NCI-H345 treated with DMSO at 0.1 percent for 48 hours (cell line): Measurements from ENCODE around the gene CAPN15.
"Not testable (repeated sequence)": the region's sequence is repeated elsewhere in the genome, so short reads cannot be mapped to it uniquely, and the experiment has no call there.

Experiments used
- DNase-seq: peaks from one replicate; lab custom pipeline; 2025; ENCODE audit not compliant: unreplicated experiment; lab: John Stamatoyannopoulos, UW

CAPN15 gene

GRCh38 chr16:589658-590187, 62.2 kb downstream of the CAPN15 start, which contains the start of gene RAB40C:
Gene RAB40C, plus strand, starts transcription at chr16:590066. Its CDS starts 226 bp downstream, at chr16:590292.
- peak; percentile 81 for DNase-seq

- no peak for DNase-seq
Observed at GRCh38 chr16:590188-590814, 62.8 kb downstream of the CAPN15 start.

- no peak for DNase-seq
Observed at GRCh38 chr16:590815-591200, 63.3 kb downstream of the CAPN15 start.

GRCh38 chr16:591231-591630, 63.7 kb downstream of the CAPN15 start:
- DNase-seq: no peak

- DNase-seq: no peak
Observed at GRCh38 chr16:591892-592517, 64.5 kb downstream of the CAPN15 start.

GRCh38 chr16:592518-593306, 65.2 kb downstream of the CAPN15 start:
- peak; percentile 81 for DNase-seq

DNA sequence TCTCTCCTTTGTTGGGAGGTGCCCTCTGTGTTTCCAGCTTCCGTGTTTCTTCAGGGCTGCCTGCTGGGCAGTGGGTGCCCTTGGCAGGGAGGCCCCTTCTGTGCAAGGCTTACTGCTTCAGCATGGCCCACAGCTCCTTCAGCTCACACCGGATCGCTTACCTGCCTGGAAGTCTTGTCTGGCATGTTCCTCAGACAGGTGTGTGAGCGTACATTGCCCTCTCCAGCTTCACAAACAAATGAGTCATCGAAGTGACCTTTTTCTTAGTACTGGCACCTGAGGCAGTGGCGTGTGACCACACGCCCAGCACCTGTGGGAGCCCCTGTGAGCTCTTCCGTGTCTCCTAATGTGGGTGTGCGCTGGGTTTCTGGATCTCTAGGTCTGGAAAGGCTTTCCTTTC, 65.9 kb downstream of the CAPN15 start:
- DNase-seq: peak; percentile 27

DNA sequence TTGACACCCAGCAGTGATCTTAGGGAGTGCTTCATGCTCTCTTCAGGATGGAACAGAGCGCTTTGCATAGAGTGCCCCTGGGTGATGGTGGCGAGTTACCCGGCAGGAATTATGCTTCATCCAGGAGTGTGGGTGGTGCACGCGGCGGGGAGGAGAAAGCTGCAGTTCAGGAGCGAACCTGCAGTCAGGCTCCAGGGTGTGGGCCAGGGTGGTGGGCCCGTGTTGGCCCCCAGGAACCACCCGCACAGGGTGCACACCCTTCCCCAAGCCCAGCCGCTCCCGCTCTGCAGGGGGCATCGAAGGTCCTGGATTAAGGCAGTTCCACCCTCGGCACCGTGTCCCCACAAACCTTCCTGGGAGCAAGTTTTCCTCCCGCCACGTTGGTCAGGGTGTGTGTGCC, 66.3 kb downstream of the CAPN15 start:
- no peak for DNase-seq

DNA sequence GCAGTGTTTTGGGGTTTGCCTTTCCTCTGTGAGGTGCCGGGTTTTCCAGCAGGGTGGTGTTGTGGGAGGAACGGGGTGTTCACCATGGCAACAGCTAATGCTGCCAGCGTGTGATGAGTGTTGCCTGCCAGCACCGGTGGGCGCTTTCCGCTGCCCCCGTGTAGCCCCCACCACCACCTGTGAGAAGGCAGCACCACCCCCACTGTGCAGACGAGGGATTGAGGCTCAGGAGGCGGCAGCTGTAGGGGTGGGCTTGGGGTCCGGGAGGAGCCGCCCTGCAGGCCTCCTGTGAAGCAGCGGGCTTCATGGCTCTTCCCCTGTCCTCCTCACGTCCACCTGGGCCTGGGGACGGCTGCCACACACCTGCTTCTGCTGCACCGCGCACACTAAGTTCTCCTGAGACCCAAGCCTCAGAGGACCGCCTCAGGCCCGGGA, 67.6 kb downstream of the CAPN15 start:
- no peak for DNase-seq

DNA sequence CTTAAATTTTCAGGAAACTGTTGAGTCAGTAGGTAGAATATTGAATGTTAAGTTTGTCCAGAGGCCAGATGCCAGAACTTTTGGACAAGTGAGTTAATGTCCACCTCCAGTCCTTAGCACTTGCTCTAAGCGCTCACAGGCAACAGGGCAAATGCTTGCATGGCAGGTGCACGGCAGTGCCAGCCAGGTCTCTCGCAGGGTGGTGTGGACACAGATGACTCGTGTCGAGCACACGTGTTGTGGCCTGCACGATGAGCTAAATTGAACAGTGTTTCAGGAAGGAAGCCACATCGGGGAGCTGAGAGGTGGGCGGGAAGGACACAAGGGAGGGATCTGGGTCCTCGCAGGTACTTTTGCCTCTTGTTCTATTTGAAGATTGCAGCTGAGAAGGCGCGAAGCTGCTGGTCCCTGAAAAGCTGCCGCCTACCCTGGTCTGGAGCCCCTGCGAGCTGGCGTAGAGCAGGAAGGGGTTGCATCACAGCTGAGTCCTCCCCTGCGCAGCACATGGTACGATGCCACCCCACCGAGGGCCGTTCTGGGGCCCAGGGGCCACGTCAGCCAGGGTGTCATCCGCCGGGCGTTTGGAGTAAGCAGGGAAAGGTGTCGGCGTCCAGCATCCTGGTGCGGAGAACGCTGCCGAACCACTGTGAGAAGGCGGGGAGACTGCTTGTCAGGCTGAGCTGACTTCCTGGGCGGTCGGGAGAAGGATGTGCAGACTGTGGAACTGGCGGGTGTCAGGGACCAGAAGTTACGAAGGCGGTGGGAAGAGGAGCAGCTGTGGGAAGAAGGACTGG, 68.6 kb downstream of the CAPN15 start:
- no peak for DNase-seq

DNA sequence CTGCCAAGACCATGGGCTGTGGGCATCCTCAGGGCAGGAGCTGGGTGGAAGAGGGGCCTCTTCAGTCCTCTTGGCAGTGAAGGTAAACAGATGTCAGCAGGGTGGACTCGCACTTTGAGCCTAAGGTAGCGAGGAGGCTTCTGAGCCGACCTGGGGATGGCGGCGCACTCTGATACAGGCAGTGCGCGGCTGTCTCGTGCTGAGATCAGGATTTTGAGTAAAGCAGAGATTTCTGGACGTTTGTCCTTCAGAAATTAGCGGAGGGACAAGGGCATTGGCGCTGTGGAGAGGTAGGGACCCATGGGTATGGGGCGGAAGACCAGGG, 69.2 kb downstream of the CAPN15 start:
- DNase-seq: no peak

DNA sequence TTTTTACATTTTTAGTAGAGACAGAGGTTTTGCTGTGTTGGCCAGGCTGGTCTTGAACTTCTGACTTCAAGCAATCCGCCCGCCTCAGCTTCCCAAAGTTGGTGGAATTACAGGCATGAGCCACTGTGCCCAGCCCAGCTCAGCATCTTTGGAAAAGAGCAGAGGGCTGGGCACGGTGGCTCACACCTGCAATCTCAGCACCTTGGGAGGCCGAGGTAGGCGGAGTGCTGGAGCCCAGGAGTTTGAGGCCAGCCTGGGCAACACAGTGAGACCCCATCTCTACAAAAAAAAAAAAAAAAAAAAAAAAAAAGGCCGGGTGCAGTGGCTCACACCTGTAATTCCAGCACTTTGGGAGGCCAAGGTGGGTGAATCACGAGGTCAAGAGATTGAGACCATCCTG, 70.1 kb downstream of the CAPN15 start:
- not testable (repeated sequence) for DNase-seq

DNA sequence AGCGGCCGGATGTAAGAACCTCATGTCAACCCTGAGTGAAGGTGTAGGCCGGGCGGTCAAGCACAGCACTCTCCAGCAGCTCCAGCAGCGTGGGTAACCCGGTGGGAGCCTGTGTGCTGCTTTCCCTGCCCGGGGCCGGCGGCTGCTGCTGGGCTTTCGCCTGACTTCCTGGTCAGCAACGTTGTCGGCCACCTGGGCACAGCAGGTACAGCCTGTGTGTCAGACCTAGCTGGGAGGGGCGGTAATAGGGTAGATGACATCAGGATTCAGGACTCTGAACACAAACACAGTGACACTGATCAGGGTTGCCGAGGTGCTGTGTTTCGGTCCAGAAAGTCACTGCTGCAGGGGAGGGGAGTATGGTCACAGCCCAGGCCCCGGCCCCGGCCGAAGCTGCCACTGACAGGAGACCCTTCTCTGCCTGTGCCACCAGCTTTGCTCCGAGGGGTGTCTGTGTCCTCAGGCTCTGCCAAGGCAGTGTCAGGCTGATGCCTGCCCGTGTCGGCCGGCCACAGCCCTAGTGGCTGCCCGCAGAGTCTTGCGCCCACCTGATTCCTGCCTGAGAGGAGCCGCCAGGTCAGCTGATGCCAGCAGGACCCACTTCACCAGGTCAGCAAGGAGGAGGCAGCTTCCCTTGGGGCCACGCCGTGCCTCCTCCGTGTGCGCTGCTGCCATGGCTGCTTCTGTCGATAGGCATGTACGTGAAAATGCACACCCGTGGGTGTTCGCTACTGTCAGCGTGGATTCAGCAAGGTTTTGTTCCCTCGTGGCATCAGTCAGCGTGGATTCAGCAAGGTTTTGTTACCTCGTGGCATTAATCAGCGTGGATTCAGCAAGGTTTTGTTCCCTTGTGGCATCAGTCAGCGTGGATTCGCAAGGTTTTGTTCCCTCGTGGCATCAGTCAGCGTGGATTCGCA, 71.6 kb downstream of the CAPN15 start:
- no peak for DNase-seq

DNA sequence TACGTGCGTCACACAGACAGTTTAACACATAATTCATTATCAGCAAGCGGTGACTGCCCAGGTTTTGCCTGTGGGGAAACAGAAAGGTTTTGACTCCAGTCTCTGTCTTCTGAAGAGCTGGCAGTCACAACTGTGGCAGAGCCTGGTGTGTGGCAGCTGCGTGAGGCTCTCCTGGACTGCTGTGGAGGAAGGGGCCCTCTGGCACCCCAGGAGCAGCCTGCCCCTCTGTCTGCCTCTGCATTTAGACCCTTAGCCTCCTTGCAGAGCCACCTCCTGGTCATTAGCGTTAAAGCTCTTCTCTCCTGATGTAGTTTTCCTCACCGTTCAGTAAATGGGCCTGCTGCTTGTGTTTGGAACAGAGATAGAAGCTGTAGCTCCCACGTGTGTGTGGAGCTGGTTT, 73.3 kb downstream of the CAPN15 start:
- no peak for DNase-seq

- no peak for DNase-seq
Observed at GRCh38 chr16:603933-604332, 76.4 kb downstream of the CAPN15 start.
